ENCODE measurements around the gene NUBP2. TPM values are rescaled to one million over a fixed set of nuclear protein-coding genes. Genes with fewer than 3 reads are reported as not detected.
A peak's percentile ranks its signal among the peaks of the same experiment; 100 is the strongest.

Gene NUBP2
- total RNA-seq, 2 experiments from 2014 or later = 55.6 to 55.9 TPM

GRCh38 chr16:1787322-1788094, 4.7 kb downstream of the NUBP2 start:
- Mint-ChIP-seq H3K4me3 (no peak overlapping the region), H3K4me1 (peaks cover 8% of the 10 kb centered on the region), H3K9me3 (no peaks in the 10 kb centered on the region), H3K36me3 (peaks cover 1% of the 10 kb centered on the region), H3K27me3 (no peaks in the 10 kb centered on the region), H3K27ac (no peak overlapping the region)
- no peak for ATAC-seq (ENCODE audit: low read depth)
- POLR2A ChIA-PET = no interaction called here
- peak; percentile 29 for DNase-seq

DNA sequence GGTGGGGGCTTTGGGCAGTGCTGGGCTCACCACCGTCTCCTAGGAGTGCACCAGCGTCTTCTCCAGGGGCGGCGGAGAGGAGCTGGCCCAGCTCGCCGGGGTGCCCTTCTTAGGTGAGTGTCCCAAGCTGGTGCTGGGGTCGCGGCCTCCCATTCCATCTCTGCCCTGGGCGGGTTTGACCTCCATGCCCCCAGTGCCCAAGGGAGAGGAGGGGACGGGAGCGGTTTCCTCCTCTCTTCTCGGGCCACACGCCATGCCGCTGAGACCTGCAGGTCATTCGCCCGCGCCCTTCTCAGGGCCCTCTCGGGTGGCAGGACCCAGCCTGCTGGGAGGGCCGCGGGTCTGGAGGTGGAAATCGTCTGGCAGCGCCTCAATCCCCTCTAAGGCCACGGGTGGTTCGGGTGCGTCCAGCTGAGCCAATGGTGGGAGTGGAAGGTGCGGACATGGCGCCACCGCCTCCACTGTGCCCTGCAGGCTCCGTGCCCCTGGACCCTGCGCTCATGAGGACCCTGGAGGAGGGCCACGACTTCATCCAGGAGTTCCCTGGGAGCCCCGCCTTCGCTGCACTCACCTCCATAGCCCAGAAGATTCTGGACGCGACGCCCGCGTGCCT, 5.4 kb downstream of the NUBP2 start:
- peaks cover 8% of the 10 kb centered on the region for H3K4me1 Mint-ChIP-seq
- H3K4me3 Mint-ChIP-seq = no peak overlapping the region
- H3K9me3 Mint-ChIP-seq = no peaks in the 10 kb centered on the region
- POLR2A ChIA-PET = no interaction called here
- no peak overlapping the region for H3K27ac Mint-ChIP-seq
- DNase-seq = no peak
- no peaks in the 10 kb centered on the region for H3K27me3 Mint-ChIP-seq
- ATAC-seq (ENCODE audit: low read depth) = no peak
- H3K36me3 Mint-ChIP-seq = peaks cover 1% of the 10 kb centered on the region

GRCh38 chr16:1788708-1789100, 5.9 kb downstream of the NUBP2 start:
- no peak for ATAC-seq (ENCODE audit: low read depth)
- POLR2A ChIA-PET = no interaction called here
- Mint-ChIP-seq H3K4me1 (peaks cover 5% of the 10 kb centered on the region), H3K4me3 (no peak overlapping the region), H3K36me3 (peaks cover 1% of the 10 kb centered on the region), H3K27me3 (no peaks in the 10 kb centered on the region), H3K9me3 (no peaks in the 10 kb centered on the region), H3K27ac (no peak overlapping the region)
- DNase-seq = peak; percentile 26

GRCh38 chr16:1789643-1790045, 6.9 kb downstream of the NUBP2 start:
- H3K9me3 Mint-ChIP-seq = no peaks in the 10 kb centered on the region
- POLR2A ChIA-PET = no interaction called here

DNA sequence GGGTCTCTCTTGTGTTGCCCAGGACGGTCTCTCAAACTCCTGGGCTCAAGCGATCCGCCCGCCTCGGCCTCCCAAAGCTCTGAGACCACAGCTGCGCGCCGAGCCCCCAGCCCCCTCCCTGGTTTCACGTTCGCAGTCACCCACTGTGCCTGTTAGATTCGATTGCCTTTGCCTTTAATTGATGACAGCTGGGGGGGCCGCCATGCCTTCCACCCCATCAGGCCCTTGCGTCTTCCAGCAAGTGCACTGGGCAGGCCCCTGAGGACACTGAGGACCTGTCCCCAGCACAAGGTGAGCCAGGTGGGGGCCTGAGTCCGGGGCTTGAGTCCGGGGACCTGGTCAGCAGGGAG, 7.5 kb downstream of the NUBP2 start:
- Mint-ChIP-seq H3K27ac (no peak overlapping the region), H3K4me3 (no peak overlapping the region), H3K27me3 (no peaks in the 10 kb centered on the region), H3K4me1 (peaks cover 1% of the 10 kb centered on the region), H3K36me3 (peaks cover 1% of the 10 kb centered on the region), H3K9me3 (no peaks in the 10 kb centered on the region)
- ATAC-seq (ENCODE audit: low read depth) (no peak), DNase-seq (no peak)
- POLR2A ChIA-PET = no interaction called here

More at GRCh38 chr16:1789643-1790045, 6.9 kb downstream of the NUBP2 start:
- H3K27me3 Mint-ChIP-seq = no peaks in the 10 kb centered on the region
- peaks cover 4% of the 10 kb centered on the region for H3K4me1 Mint-ChIP-seq
- peaks cover 1% of the 10 kb centered on the region for H3K36me3 Mint-ChIP-seq
- DNase-seq = no peak
- no peak overlapping the region for H3K27ac Mint-ChIP-seq
- ATAC-seq (ENCODE audit: low read depth) = no peak
- H3K4me3 Mint-ChIP-seq = no peak overlapping the region

DNA sequence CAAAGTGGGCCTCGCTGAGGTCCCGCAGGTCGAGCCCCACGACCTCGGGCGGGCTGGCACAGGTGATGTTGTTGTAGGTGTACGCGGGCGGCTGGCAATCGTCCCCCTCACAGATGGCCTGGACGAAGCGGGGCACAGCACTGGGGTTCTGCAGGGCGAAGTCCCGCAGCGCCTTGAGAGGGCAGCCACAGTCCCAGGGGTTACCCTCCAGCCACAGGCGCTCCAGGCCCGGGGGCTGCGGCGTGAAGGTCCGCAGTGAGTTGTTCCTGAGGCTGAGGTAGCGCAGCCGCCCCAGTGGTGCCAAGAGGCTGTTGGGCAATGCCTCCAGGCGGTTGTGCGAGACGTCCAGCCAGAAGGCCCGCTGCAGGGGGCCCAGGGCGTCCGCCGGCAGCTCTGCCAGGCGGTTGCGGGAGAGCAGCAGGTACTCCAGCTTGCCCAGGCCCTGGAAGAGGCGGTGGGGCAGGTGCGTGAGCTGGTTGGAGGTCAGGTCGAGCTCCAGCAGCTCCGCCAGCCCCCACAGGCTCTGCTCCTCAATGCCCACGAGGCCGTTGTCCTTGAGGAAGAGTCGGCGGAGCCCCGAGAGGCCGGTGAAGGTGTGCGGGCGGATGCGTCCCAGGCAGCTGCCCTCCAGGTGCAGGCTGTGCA, 8.0 kb downstream of the NUBP2 start:
- H3K27ac Mint-ChIP-seq = no peak overlapping the region
- peaks cover 1% of the 10 kb centered on the region for H3K36me3 Mint-ChIP-seq
- POLR2A ChIA-PET = interaction anchor here (1.4 kb wide), 1 partner anchor 8 kb away, joined by 5 read pairs; the partner anchor contains the start of genes NUBP2 and SPSB3
- peaks cover 1% of the 10 kb centered on the region for H3K4me1 Mint-ChIP-seq
- no peak overlapping the region for H3K4me3 Mint-ChIP-seq
- H3K27me3 Mint-ChIP-seq = no peaks in the 10 kb centered on the region
- no peaks in the 10 kb centered on the region for H3K9me3 Mint-ChIP-seq
- DNase-seq = no peak
- no peak for ATAC-seq (ENCODE audit: low read depth)

GRCh38 chr16:1791256-1791942, 8.6 kb downstream of the NUBP2 start:
- DNase-seq (peak; percentile 28), ATAC-seq (ENCODE audit: low read depth) (no peak)
- no peak overlapping the region for H3K4me3 Mint-ChIP-seq
- no peaks in the 10 kb centered on the region for H3K27me3 Mint-ChIP-seq
- H3K27ac Mint-ChIP-seq = no peak overlapping the region
- H3K4me1 Mint-ChIP-seq = peaks cover 1% of the 10 kb centered on the region
- H3K9me3 Mint-ChIP-seq = no peaks in the 10 kb centered on the region
- POLR2A ChIA-PET = interaction anchor here (1.4 kb wide), 1 partner anchor 9 kb away, joined by 5 read pairs; the partner anchor contains the start of genes NUBP2 and SPSB3
- peaks cover 1% of the 10 kb centered on the region for H3K36me3 Mint-ChIP-seq

DNA sequence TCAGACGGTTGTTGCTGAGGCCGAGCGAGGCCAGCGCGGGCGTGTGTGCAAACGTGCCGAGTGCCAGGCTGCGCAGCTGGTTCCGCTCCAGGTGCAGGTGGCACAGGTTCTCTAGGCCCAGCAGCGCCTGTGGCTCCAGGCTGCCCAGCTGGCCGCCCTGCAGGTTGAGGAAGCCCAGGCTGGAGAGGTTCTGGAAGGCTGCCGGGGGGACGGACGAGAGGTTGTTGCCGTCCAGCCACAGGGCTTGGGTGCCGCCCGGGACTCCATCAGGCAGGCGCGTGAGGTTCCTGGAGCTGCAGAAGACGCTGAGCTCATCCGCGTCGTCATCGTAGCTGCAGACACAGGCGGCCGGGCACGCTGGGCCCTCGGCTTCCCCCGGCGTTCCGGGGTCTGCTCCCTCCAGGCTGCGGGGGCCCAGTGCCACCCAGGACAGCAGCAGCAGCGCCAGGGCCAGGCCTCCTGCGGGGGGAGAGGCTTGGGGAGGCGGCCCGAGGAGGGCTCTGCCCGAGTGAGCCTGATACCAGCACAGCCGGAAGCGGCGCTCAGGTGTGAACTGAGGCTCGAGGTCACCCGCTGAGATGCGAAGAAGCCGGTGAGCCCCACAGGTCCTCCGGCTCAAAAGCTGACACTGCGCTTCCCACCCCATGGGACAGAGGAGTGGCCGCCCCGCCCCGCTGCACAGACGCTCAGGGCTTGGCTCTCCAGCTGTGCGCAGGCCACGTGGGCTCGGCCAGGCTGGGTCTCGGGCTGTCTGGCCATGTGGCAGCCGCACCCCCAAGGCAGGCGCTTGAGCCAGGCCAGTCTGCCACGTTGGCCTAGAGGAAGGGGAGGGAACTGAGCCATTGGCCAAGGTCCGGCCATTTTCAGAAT, 9.4 kb downstream of the NUBP2 start:
- no peak overlapping the region for H3K4me3 Mint-ChIP-seq
- H3K27me3 Mint-ChIP-seq = no peaks in the 10 kb centered on the region
- ATAC-seq (ENCODE audit: low read depth) = no peak
- H3K27ac Mint-ChIP-seq = no peak overlapping the region
- H3K4me1 Mint-ChIP-seq = peaks cover 1% of the 10 kb centered on the region
- no peaks in the 10 kb centered on the region for H3K9me3 Mint-ChIP-seq
- peaks cover 3% of the 10 kb centered on the region for H3K36me3 Mint-ChIP-seq
- POLR2A ChIA-PET = interaction anchor here (1.4 kb wide), 1 partner anchor 10 kb away, joined by 5 read pairs; the partner anchor contains the start of genes NUBP2 and SPSB3
- DNase-seq = peak; percentile 25

DNA sequence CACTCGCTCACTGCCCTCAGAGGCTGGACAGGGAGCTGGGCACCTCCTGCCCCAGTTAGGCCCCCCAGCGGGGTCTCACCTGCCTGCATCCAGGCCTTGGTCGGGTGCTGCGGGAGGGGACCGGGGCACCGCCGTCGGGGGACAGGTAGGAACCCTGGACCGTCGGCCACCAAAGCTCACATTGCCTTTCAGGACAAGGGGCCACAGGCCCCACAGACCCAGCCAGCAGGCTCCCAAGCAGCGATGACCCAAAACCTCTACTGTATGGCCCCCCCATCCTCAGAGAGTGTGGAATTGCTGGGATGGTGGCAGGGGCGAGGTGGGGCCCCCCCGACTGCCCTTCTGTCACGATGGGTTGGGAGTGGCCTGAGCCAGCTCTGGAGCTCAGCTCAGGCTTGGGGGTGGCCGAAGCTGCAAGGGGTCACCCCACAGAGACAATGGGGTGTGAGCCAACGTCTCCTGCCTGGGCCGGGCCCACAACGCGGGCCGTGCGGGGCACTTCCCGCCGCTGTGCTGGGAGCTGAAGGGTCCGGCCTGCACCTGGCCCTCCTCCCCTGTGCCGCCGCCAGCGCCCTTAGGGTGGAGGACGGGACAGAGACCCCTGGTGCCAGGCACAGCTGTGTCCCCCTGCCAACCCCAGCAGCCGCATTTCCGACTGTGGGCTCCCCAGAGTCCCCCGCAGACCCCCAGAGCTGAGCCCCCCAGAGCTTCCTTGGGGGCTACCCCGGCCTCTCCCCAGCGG, 10.2 kb downstream of the NUBP2 start:
- Mint-ChIP-seq H3K4me1 (peaks cover 1% of the 10 kb centered on the region), H3K27ac (no peak overlapping the region), H3K9me3 (no peaks in the 10 kb centered on the region), H3K27me3 (no peaks in the 10 kb centered on the region), H3K36me3 (peaks cover 4% of the 10 kb centered on the region), H3K4me3 (no peak overlapping the region)
- no peak for ATAC-seq (ENCODE audit: low read depth)
- DNase-seq = no peak
- POLR2A ChIA-PET = interaction anchor here (0.5 to 1.1 kb wide), 2 partner anchors 8 to 9 kb away, joined by 3 read pairs; no protein-coding TSS in a partner anchor

DNA sequence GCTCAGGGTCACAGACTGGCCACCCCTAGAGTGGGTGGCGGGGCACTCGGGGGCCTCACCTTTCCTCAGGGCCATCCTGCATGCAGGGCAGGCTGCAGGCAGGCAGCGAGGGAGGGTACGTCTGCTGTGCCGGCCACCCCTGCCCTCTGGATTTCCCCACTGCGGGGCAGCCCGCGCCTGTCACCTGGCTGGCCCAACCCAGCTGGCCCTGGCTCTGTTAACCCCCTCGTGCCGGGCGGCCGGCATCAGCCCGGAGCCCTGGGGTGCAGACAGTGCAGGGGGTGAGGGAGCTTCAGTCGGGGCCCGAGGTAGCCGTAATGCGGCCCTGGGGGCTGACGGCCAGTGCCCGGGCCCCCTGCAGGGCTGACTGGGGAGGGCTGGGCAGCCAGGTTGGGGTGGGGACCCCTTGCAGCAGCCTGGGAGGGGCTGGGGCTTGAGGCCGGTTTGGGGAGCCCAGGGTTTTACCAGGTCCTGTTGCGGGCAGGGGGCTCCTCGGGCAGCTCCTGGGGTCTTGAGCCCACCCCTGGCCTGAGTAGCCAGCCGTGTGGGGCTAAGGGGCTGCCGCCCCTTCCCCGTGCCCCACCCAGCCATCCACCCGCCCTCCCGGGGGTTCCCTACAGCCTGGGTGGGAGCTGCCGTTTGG, 10.9 kb downstream of the NUBP2 start, which contains the start of gene IGFALS:
TSS of gene IGFALS (minus strand) at position 128 of the 643 bp plus-strand sequence. CDS start at position 75, 53 bp downstream.
- Mint-ChIP-seq H3K27me3 (no peaks in the 10 kb centered on the region), H3K9me3 (no peaks in the 10 kb centered on the region), H3K27ac (no peak within 1 kb of the TSS), H3K4me1 (peaks cover 1% of the 10 kb centered on the region), H3K36me3 (peaks cover 4% of the 10 kb centered on the region), H3K4me3 (no peak within 1 kb of the TSS)
- no peak for ATAC-seq (ENCODE audit: low read depth)
- POLR2A ChIA-PET = interaction anchor here (1.1 kb wide), 1 partner anchor 9 kb away, joined by 3 read pairs; no protein-coding TSS in a partner anchor
- DNase-seq = peak; percentile 25

- H3K27ac Mint-ChIP-seq = no peak overlapping the region
- peaks cover 3% of the 10 kb centered on the region for H3K36me3 Mint-ChIP-seq
- H3K27me3 Mint-ChIP-seq = no peaks in the 10 kb centered on the region
- no peak for ATAC-seq (ENCODE audit: low read depth)
- H3K4me3 Mint-ChIP-seq = no peak overlapping the region
- H3K9me3 Mint-ChIP-seq = peaks cover 3% of the 10 kb centered on the region
- H3K4me1 Mint-ChIP-seq = no peaks in the 10 kb centered on the region
- POLR2A ChIA-PET = no interaction called here
- DNase-seq = no peak
These were observed 11.6 kb downstream of the NUBP2 start for GRCh38 chr16:1794221-1794871.
